C4-2B (cell line): ENCODE results near the gene FOXO3.

Experiments
- H3K27ac ChIP-seq: fragments of 450-650 bp; 2 replicates; pipeline ENCODE4 v1.5.1; 2017
- ZFX ChIP-seq: fragments of 450-650 bp; IDR thresholded peaks from 2 replicates; pipeline ENCODE4 v1.6.1; 2017
- TF ChIP-seq, protein P1 (sequence below): fragments of 450-650 bp; conservative IDR thresholded peaks from 2 replicates; pipeline ENCODE4 v1.5.1; 2017; ENCODE audit warnings: mild to moderate bottlenecking

The FOXO3 gene

DNA sequence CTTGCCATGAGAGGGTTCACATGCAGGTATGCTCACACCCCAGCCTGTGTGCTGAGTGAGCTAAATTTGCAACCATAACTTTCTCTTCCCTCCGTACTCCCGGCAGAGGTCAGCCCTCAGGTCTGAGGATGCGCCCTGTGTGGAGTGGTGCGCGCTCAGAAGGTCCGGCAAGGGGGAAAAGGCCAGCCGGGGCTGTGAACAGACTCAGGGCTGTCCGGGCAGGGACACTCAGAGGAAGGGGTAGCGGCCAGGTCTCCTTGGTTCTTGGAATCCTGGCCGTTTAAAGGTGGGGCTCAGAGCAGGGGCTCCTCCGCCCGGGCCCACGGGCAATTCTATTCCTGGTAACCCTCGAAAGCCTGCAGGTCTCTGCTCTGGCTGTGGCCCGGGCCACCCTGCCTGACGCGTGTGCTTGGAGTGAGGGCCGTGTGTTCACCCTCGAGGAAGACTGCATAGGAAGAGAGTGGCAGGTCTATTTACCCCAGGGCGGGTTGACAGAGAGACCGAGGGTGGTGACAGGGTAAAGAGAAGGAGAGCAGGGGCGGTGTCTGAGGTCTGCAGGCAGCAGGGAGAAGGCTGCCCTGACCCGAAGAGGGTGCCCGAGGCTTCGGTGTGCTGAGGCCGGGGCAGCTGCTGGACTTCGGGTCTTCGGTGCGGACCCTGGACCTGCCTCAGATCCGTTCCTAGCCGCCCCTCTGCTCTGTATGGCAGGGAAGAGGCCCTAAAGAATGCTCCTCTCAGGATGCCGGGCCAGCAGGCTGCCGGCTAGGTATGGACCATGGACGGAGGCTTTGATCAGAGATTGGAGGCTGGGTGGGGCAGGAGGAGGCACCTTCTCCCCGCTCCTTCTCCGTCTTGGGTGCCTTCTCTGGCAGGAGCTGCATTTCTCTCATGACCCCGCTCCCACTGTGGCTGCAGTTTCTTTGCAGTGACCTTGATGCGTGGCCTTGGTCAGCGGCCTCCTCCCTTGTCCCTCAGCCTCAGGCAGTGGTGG is 156.4 kb downstream of the FOXO3 start:
- H3K27ac ChIP-seq, result no peak overlapping the region
- TF ChIP-seq, protein P1, sequence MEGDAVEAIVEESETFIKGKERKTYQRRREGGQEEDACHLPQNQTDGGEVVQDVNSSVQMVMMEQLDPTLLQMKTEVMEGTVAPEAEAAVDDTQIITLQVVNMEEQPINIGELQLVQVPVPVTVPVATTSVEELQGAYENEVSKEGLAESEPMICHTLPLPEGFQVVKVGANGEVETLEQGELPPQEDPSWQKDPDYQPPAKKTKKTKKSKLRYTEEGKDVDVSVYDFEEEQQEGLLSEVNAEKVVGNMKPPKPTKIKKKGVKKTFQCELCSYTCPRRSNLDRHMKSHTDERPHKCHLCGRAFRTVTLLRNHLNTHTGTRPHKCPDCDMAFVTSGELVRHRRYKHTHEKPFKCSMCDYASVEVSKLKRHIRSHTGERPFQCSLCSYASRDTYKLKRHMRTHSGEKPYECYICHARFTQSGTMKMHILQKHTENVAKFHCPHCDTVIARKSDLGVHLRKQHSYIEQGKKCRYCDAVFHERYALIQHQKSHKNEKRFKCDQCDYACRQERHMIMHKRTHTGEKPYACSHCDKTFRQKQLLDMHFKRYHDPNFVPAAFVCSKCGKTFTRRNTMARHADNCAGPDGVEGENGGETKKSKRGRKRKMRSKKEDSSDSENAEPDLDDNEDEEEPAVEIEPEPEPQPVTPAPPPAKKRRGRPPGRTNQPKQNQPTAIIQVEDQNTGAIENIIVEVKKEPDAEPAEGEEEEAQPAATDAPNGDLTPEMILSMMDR, result no peak
- no peak for TF ChIP-seq ZFX

DNA sequence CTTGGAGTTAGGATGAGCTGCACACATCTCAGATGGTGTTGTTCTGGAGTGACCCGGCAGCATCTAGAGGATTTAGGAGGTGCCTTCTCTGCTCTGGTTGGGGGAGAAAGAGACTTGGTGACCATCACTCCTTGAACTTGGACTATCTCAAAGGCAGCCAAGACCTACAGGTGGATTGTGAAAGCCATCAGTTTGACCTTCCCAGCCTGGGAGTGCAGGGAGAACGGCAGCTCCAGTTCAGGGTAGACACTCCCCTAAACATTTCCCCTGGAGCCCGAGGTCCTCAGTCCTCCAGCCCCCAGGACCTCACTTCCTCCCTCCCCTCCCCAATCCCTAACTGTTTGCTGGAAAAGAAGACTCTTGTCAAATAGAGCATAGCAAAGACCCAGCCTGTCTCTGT is 158.8 kb downstream of the FOXO3 start:
- no peak overlapping the region for H3K27ac ChIP-seq
- TF ChIP-seq, protein P1, result no peak
- TF ChIP-seq ZFX, result no peak

DNA sequence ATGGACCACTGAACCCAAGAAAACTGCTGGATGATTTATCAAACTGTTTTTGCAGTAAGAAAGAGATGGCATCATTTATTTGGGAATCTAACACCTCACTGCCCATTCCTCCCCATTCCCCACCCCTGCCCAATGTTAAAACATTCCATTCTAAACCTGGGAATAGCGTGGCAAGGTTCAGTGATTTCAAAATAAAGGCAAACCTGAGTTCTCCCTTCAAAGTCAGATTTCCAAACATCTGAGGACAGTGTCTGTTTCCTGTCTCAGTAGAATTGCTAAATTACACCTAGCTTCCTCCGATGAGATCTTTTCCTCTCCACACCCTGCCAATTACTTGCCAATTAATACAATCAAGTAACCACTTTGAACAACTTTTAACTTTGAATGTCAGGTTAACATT is 160.1 kb downstream of the FOXO3 start:
- H3K27ac ChIP-seq, result no peak overlapping the region
- TF ChIP-seq ZFX, result no peak
- TF ChIP-seq, protein P1, result no peak

DNA sequence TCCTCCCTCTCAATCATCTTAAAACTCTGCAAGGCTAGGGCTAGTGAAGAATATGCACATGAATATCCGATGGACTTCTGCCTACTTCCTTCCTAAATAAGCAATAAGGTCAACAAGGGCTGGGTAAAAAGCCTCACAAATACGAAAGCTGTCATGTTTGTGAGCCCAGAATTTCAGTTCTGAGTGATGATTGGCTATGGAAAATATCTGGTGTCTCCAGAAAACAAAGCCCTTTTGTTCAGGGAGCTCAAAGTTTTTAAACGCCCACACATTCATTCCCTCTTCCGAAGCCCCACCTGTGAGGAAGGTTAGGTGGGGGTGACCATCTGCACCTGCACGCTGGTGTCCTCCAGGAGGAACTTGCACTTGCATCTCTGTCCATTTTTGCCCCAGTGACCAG is 160.6 kb downstream of the FOXO3 start:
- no peak overlapping the region for H3K27ac ChIP-seq
- TF ChIP-seq, protein P1, result no peak
- TF ChIP-seq ZFX, result no peak

DNA sequence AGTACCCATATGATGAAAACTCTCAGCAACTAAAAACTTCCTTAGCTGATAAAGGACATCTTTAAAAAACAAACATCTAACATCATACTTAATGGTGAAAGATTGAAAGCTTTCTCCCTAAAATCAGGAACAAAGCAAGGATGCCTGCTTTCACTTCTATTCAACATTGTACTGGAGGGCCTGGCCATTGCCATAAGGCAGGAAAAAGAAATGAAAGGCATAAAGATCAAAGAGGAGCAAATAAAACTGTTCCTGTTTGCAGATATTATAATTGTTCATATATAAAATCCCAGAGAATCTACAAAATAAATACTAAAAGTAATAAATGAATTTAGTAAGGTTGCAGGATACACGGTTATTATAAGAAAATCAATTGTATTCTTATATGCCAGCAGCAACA is 162.9 kb downstream of the FOXO3 start:
- H3K27ac ChIP-seq, result no peak overlapping the region
- TF ChIP-seq, protein P1, result no peak
- TF ChIP-seq ZFX, result no peak

DNA sequence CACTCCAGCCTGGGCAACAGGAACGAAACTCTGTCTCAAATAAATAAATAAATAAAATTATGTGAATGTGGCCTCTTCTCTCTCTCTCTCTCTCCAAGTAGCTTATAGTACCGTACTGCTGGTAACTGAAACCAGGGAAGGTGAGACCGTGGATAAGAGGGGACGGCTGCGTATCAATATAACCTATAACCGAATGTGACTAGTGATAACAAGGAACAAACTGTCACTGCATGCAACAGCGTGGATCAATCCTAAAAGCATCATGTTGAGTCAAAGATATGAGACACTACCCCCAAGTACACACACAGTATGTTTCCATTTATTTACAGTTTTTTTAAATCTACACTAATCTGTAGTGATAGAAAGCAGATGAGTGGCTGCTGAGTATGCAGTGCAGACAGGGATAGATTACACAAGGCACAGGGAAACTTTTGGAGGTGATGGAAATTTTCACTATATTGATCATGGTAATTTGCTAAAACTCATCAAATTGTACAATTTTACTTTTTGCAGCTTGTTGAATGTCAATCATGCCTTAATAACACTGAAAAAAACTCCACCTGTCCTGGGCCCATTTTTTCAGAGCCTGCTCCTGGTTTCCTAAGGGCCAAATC is 166.1 kb downstream of the FOXO3 start:
- no peak for TF ChIP-seq ZFX
- TF ChIP-seq, protein P1, result no peak
- H3K27ac ChIP-seq, result no peak overlapping the region
